Testis (tissue), 2 donors: ENCODE results near the gene SERINC2.

Experiments used
- POLR2A ChIP-seq: fragments of 450-650 bp; IDR thresholded peaks from one replicate; pipeline ENCODE4 v1.6.1; 2017; ENCODE audit warnings: antibody characterized with exemption, mild to moderate bottlenecking, moderate library complexity
- TF ChIP-seq, protein P1 (sequence below), 3 experiments: fragments of 450-650 bp in 2 of 3; fragments of 200-600 bp in 1 of 3; sonication (generic) in 1 of 3; IDR thresholded peaks; one replicate each; pipeline ENCODE4 v1.5.1; 2016 to 2019; ENCODE audit warnings: antibody characterized with exemption in 3 of 3, mild to moderate bottlenecking in 2 of 3, moderate library complexity in 1 of 3

- TF ChIP-seq, protein P1, sequence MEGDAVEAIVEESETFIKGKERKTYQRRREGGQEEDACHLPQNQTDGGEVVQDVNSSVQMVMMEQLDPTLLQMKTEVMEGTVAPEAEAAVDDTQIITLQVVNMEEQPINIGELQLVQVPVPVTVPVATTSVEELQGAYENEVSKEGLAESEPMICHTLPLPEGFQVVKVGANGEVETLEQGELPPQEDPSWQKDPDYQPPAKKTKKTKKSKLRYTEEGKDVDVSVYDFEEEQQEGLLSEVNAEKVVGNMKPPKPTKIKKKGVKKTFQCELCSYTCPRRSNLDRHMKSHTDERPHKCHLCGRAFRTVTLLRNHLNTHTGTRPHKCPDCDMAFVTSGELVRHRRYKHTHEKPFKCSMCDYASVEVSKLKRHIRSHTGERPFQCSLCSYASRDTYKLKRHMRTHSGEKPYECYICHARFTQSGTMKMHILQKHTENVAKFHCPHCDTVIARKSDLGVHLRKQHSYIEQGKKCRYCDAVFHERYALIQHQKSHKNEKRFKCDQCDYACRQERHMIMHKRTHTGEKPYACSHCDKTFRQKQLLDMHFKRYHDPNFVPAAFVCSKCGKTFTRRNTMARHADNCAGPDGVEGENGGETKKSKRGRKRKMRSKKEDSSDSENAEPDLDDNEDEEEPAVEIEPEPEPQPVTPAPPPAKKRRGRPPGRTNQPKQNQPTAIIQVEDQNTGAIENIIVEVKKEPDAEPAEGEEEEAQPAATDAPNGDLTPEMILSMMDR (IDR thresholded peaks at IDR 0.05), result no peak
- TF ChIP-seq POLR2A, result no peak
Observed at GRCh38 chr1:31397360-31398095, 15.5 kb upstream of the SERINC2 start.
